Effector memory CD8-positive, alpha-beta T cell (primary cell): ENCODE data around the gene NUDT8.
"Not testable (repeated sequence)": the region's sequence is repeated elsewhere in the genome, so short reads cannot be mapped to it uniquely, and the experiment has no call there.

Source experiments
- ATAC-seq: fragments of 150-1000 bp; cut with Tn5 transposase; replicated peaks from 2 replicates; pipeline ENCODE4 v1.10.0; 2021; ENCODE audit warnings: mild to moderate bottlenecking, moderate library complexity
- DNase-seq, 3 experiments: peaks; one replicate each; pipeline ENCODE4 v3.0.0; 2021
- H3K27ac Mint-ChIP-seq, 2 donors: one replicate each; pipeline ENCODE4 v1.8.0; 2022; ENCODE audit warnings: mild to moderate bottlenecking in 2 of 2, mixed read lengths in 2 of 2, moderate library complexity in 2 of 2
- H3K27me3 Mint-ChIP-seq, 2 donors: one replicate each; pipeline ENCODE4 v1.8.0; 2022; ENCODE audit warnings: mixed read lengths in 2 of 2
- H3K36me3 Mint-ChIP-seq: one replicate; pipeline ENCODE4 v1.8.0; 2022; ENCODE audit warnings: mild to moderate bottlenecking, moderate library complexity, mixed read lengths; ENCODE audit not compliant: insufficient read depth
- H3K4me1 Mint-ChIP-seq, 2 donors: one replicate each; pipeline ENCODE4 v1.8.0; 2022; ENCODE audit warnings: low read depth in 2 of 2, mixed read lengths in 2 of 2
- H3K4me3 Mint-ChIP-seq, 2 donors: one replicate each; pipeline ENCODE4 v1.8.0; 2022; ENCODE audit warnings: mild to moderate bottlenecking in 2 of 2, mixed read lengths in 2 of 2, moderate library complexity in 2 of 2
- H3K9me3 Mint-ChIP-seq, 2 donors: one replicate each; pipeline ENCODE4 v1.8.0; 2022; ENCODE audit warnings: mixed read lengths in 2 of 2

The NUDT8 gene

GRCh38 chr11:67642173-67643120 is 12.7 kb upstream of the NUDT8 start:
- H3K4me3 Mint-ChIP-seq = no peak overlapping the region
- H3K36me3 Mint-ChIP-seq = peaks cover 5% of the 10 kb centered on the region
- no peaks in the 10 kb centered on the region for H3K9me3 Mint-ChIP-seq
- ATAC-seq (no peak), DNase-seq (no peak)
- no peak overlapping the region for H3K27ac Mint-ChIP-seq
- no peaks in the 10 kb centered on the region for H3K27me3 Mint-ChIP-seq
- peaks cover 13 to 18% of the 10 kb centered on the region in 2 donors for H3K4me1 Mint-ChIP-seq

GRCh38 chr11:67641338-67642172 is 11.8 kb upstream of the NUDT8 start:
- Mint-ChIP-seq H3K36me3 (peaks cover 2% of the 10 kb centered on the region), H3K4me3 (no peak overlapping the region), H3K9me3 (no peaks in the 10 kb centered on the region), H3K27ac (no peak overlapping the region), H3K4me1 (peaks cover 8 to 11% of the 10 kb centered on the region in 2 donors), H3K27me3 (no peaks in the 10 kb centered on the region)
- no peak for ATAC-seq
- DNase-seq = no peak

GRCh38 chr11:67640758-67641337 is 11.1 kb upstream of the NUDT8 start:
- no peaks in the 10 kb centered on the region for H3K9me3 Mint-ChIP-seq
- ATAC-seq (no peak), DNase-seq (no peak)
- peaks cover 1 to 4% of the 10 kb centered on the region in 2 donors for H3K4me1 Mint-ChIP-seq
- peaks cover 3% of the 10 kb centered on the region for H3K36me3 Mint-ChIP-seq
- H3K27me3 Mint-ChIP-seq = no peaks in the 10 kb centered on the region
- H3K27ac Mint-ChIP-seq = no peak overlapping the region
- no peak overlapping the region for H3K4me3 Mint-ChIP-seq

- Mint-ChIP-seq H3K9me3 (no peaks in the 10 kb centered on the region), H3K4me1 (peaks cover 1 to 4% of the 10 kb centered on the region in 2 donors), H3K27ac (no peak overlapping the region), H3K36me3 (peaks cover 3% of the 10 kb centered on the region), H3K27me3 (no peaks in the 10 kb centered on the region), H3K4me3 (no peak overlapping the region)
- peak; percentile 56 to 57 (median 56) for DNase-seq
- peak; percentile 91 for ATAC-seq
Observed at GRCh38 chr11:67640021-67640757, 10.5 kb upstream of the NUDT8 start.

GRCh38 chr11:67639438-67639859 is 9.7 kb upstream of the NUDT8 start, which contains the start of gene TBX10:
Gene TBX10 (minus strand): TSS chr11:67639763. CDS start chr11:67639472, 291 bp downstream.
- Mint-ChIP-seq H3K9me3 (no peaks in the 10 kb centered on the region), H3K4me1 (peaks cover 1 to 4% of the 10 kb centered on the region in 2 donors), H3K27ac (no peak within 1 kb of the TSS), H3K27me3 (no peaks in the 10 kb centered on the region), H3K36me3 (peaks cover 3% of the 10 kb centered on the region), H3K4me3 (no peak within 1 kb of the TSS)
- ATAC-seq (no peak), DNase-seq (no peak)

- Mint-ChIP-seq H3K27ac (no peak overlapping the region), H3K4me1 (peaks cover 1 to 4% of the 10 kb centered on the region in 2 donors), H3K9me3 (no peaks in the 10 kb centered on the region), H3K36me3 (peaks cover 3% of the 10 kb centered on the region), H3K4me3 (no peak overlapping the region), H3K27me3 (no peaks in the 10 kb centered on the region)
- no peak for ATAC-seq
- no peak for DNase-seq
Observed at GRCh38 chr11:67638535-67639437, 9.0 kb upstream of the NUDT8 start.

GRCh38 chr11:67637441-67637840 is 7.7 kb upstream of the NUDT8 start:
- DNase-seq, H3K4me1 Mint-ChIP-seq, H3K9me3 Mint-ChIP-seq, H3K36me3 Mint-ChIP-seq, H3K4me3 Mint-ChIP-seq, ATAC-seq, H3K27ac Mint-ChIP-seq, H3K27me3 Mint-ChIP-seq: not testable (repeated sequence)

- DNase-seq (no peak), ATAC-seq (no peak)
- Mint-ChIP-seq H3K27ac (no peak overlapping the region), H3K4me3 (no peak overlapping the region), H3K4me1 (peaks cover 1 to 4% of the 10 kb centered on the region in 2 donors), H3K27me3 (no peaks in the 10 kb centered on the region), H3K36me3 (peaks cover 3% of the 10 kb centered on the region), H3K9me3 (no peaks in the 10 kb centered on the region)
Observed at GRCh38 chr11:67636962-67637361, 7.2 kb upstream of the NUDT8 start.

- Mint-ChIP-seq H3K9me3 (no peaks in the 10 kb centered on the region), H3K36me3 (peaks cover 3% of the 10 kb centered on the region), H3K27ac (no peak overlapping the region), H3K4me1 (peaks cover 7 to 8% of the 10 kb centered on the region in 2 donors), H3K27me3 (no peaks in the 10 kb centered on the region), H3K4me3 (no peak overlapping the region)
- ATAC-seq (no peak), DNase-seq (no peak)
Observed at GRCh38 chr11:67635231-67635521, 5.4 kb upstream of the NUDT8 start.

GRCh38 chr11:67634366-67635230 is 4.9 kb upstream of the NUDT8 start:
- Mint-ChIP-seq H3K36me3 (peaks cover 3% of the 10 kb centered on the region), H3K4me3 (no peak overlapping the region), H3K27me3 (no peaks in the 10 kb centered on the region), H3K27ac (no peak overlapping the region), H3K9me3 (no peaks in the 10 kb centered on the region), H3K4me1 (peaks cover 5 to 8% of the 10 kb centered on the region in 2 donors)
- no peak for DNase-seq
- ATAC-seq = no peak

GRCh38 chr11:67633758-67634365 is 4.1 kb upstream of the NUDT8 start:
- no peak for DNase-seq
- Mint-ChIP-seq H3K4me1 (peaks cover 5 to 9% of the 10 kb centered on the region in 2 donors), H3K4me3 (no peak overlapping the region), H3K27ac (no peak overlapping the region), H3K9me3 (no peaks in the 10 kb centered on the region), H3K36me3 (peaks cover 3% of the 10 kb centered on the region), H3K27me3 (no peaks in the 10 kb centered on the region)
- no peak for ATAC-seq
